ENCODE data around the gene NAT10.

DNA sequence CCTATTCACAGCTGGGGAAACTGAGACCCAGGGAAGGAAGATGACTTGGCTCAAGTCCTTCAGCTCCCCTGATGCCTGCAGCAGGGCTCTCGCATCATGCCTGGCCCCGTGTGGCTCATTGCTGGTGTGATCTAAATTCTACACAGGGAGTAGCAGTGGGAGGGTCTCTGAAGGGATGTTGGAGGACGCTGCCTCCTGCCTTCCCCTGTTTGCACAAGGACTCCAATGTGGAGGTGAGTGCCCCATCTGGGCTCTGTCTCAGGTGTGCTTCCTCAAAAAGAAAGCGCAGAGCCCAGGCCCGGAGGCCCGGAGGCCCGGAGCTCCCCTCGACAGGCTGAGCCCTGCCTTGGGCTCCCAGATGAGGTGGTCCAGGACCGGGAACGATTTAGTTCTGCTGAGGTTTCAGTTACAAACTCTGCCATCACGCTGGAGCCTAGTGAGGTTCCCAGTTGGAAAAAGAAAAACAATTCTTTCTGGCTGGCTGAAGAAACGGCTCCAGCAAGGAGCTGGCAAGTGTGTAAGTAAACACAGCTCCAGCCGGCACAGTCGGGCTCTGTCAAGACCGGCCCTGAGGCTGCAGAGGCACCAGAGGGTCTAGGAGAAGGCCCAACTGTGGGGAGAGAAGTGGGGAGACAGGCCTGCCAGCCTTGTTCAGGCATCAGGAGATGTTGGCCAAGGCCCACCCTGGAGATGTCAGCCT is 49.8 kb downstream of the NAT10 start:
- TF ChIP-seq, protein P1, sequence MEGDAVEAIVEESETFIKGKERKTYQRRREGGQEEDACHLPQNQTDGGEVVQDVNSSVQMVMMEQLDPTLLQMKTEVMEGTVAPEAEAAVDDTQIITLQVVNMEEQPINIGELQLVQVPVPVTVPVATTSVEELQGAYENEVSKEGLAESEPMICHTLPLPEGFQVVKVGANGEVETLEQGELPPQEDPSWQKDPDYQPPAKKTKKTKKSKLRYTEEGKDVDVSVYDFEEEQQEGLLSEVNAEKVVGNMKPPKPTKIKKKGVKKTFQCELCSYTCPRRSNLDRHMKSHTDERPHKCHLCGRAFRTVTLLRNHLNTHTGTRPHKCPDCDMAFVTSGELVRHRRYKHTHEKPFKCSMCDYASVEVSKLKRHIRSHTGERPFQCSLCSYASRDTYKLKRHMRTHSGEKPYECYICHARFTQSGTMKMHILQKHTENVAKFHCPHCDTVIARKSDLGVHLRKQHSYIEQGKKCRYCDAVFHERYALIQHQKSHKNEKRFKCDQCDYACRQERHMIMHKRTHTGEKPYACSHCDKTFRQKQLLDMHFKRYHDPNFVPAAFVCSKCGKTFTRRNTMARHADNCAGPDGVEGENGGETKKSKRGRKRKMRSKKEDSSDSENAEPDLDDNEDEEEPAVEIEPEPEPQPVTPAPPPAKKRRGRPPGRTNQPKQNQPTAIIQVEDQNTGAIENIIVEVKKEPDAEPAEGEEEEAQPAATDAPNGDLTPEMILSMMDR (IDR thresholded peaks at IDR 0.05): no peak
- no peak for TF ChIP-seq POLR2A (IDR thresholded peaks at IDR 0.05)
